ENCODE measurements around the gene CPSF4L. TPM values are rescaled to one million over a fixed set of nuclear protein-coding genes. Genes with fewer than 3 reads are reported as not detected.

CPSF4L gene
- polyA plus RNA-seq, 2 of the 4 experiments (the other 2 are of a cell fraction): 0.13 TPM; not detected in 1

DNA sequence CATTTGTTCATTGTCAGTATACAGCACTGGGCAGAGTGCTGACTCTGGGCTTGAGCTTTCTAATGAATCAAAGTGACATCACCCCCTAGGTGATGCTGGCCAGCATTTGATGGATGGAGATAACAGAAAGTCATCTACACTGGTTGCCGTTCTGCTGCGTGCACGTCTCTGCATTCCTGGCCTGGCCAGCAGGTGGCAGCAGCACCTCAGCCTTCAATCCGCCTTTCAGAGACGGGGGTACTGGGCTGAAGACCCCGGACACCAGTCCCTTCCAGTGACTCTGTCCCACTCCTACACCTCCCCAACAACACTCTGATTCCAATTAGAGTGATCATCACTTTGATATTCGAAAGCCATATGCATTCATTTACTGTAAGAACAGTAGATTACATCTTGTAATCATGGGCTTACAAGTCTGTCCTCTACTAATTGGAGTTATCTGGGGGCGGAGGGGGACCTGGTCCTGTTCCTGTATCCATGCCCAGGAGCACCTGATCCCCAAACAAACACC, 6.0 kb downstream of the CPSF4L start (continued):
- TF ChIP-seq TP53 (CRISPR knock-in tag; IDR thresholded peaks at IDR 0.05) (no peak), JUN (IDR thresholded peaks at IDR 0.05) (no peak), POLR2AphosphoS2 (conservative IDR thresholded peaks at IDR 0.05; ENCODE audit: low read length) (no peak)
- TF ChIP-seq, protein P1, sequence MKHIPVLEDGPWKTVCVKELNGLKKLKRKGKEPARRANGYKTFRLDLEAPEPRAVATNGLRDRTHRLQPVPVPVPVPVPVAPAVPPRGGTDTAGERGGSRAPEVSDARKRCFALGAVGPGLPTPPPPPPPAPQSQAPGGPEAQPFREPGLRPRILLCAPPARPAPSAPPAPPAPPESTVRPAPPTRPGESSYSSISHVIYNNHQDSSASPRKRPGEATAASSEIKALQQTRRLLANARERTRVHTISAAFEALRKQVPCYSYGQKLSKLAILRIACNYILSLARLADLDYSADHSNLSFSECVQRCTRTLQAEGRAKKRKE (CRISPR knock-in tag; IDR thresholded peaks at IDR 0.05; ENCODE audit: low read depth): no peak

DNA sequence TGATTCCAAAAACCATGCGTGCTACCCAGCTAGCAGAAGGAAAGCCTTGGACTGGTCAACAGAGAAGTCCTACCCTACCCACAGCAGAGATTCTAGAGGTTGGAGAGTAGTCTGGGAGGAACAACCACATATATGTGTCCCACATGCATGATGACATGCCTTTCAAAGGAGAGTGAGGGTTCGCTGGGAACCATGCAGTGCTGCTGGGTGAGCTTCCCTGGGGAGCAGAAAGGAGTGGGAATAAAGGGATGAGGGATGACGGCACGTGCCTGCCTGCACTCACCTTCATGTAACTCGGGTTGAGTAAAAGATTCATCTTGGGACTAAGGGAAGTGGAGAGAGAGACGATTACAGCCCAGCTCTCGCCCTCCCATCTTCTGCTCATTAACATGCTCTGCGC, 9.8 kb downstream of the CPSF4L start:
- TF ChIP-seq TFCP2L1 (CRISPR knock-in tag; IDR thresholded peaks at IDR 0.05): no peak
- TF ChIP-seq, protein P2, sequence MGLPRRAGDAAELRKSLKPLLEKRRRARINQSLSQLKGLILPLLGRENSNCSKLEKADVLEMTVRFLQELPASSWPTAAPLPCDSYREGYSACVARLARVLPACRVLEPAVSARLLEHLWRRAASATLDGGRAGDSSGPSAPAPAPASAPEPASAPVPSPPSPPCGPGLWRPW (IDR thresholded peaks at IDR 0.05): no peak
- Histone ChIP-seq H3K4me1 (no peaks in the 10 kb centered on the region), H3K4me3 (no peak overlapping the region), H3K27ac (no peak overlapping the region), H3K9me3 (no peaks in the 10 kb centered on the region), H3K4me2 (no peak overlapping the region)
- DNase-seq (ENCODE audit: low read depth in 1 of 2, low spot score in 1 of 2) (no peak), FAIRE-seq (no peak), ATAC-seq (no peak)
- 76% methylated on average over 8 of the region's 8 CpGs for WGBS (ENCODE audit: missing lambda C conversion rate)
- POLR2A ChIA-PET: interaction anchor here (0.6 kb wide), 1 partner anchor 383 kb away, joined by 5 read pairs; no protein-coding TSS in a partner anchor
- CTCF ChIA-PET: interaction anchor here (1.1 to 24.4 kb wide), 6 partner anchors 15 to 692 kb away, joined by 3 to 975 read pairs (median 38); no protein-coding TSS in a partner anchor

DNA sequence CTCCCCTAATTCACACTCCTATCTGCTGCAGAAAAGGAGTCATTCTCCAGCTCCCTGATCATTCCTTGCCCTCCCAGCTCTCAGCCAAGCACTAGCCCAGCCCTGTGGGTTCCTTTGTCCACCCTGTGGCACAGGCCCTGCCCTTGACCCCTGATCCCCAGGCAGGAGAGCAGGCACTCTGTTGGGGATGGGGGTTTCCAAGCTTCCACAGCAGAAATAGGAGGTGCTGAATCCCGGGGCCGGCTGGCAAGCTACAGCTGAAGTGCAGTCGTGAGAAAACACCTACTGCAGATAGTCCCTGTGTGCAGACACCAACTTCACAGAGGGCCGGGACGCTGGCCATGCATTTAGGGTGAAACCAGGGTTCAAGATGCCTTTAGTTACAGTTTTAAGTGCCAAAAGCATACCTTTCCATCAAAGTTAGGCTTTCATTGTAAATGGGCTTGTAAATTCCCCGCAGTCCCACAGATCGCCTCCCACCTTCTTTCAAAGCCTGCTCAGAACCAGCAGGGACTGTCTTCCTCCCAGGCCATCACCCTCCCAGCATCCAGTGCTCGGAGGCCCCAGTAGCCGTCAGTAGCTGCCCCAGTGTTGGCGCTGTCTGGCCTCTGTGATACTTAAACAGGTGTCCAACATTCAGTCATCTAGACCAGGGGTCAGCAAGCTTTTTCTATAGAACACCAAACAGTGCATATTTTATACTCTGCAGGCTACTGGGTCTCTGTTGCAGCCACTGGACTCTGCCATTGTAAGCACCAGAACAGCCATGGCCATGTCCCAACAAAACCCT, 10.6 kb downstream of the CPSF4L start:
- FAIRE-seq (no peak), ATAC-seq (no peak), DNase-seq (ENCODE audit: low read depth in 1 of 2, low spot score in 1 of 2) (no peak)
- POLR2A ChIA-PET: interaction anchor here (0.6 to 1.3 kb wide), 2 partner anchors 19 to 382 kb away, joined by 4 to 5 read pairs; a partner anchor contains a TSS
- Histone ChIP-seq H3K4me2 (no peak overlapping the region), H3K4me1 (no peaks in the 10 kb centered on the region), H3K9me3 (no peaks in the 10 kb centered on the region), H3K27ac (no peak overlapping the region), H3K4me3 (no peak overlapping the region)
- TF ChIP-seq SREBF2 (IDR thresholded peaks at IDR 0.05) (no peak), TFCP2L1 (CRISPR knock-in tag; IDR thresholded peaks at IDR 0.05) (no peak), MAZ (IDR thresholded peaks at IDR 0.05; ENCODE audit: borderline replicate concordance, low read depth, low read length) (no peak), KDM5A (IDR thresholded peaks at IDR 0.05) (no peak)
- TF ChIP-seq, protein P3, sequence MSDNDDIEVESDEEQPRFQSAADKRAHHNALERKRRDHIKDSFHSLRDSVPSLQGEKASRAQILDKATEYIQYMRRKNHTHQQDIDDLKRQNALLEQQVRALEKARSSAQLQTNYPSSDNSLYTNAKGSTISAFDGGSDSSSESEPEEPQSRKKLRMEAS (IDR thresholded peaks at IDR 0.05): no peak
- CTCF ChIA-PET: interaction anchor here (1.0 to 24.4 kb wide), 11 partner anchors 10 to 694 kb away, joined by 3 to 975 read pairs (median 5); partner anchors contain the start of gene CPSF4L
- WGBS (ENCODE audit: missing lambda C conversion rate): 82% methylated on average over 10 of the region's 10 CpGs

DNA sequence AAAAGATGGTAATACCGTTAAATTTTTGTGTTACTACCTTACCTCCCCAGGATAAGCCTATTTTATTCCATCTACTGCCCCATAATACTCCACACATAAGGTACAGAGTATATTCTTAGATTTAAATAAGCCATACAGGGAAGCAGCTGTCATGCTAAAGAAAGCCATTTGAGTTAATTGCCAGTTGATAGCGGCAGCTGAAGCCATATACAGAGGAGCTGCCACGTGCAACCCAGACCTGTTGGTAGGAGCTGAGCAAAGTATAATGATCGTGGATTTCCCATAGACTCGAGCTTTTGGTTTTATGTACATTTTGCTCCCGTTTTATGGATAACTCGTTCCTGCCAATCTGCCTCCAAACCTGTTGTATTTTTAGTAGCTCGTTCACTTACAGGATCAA, 12.0 kb downstream of the CPSF4L start:
- CTCF ChIA-PET: interaction anchor here (1.0 to 24.4 kb wide), 11 partner anchors 10 to 693 kb away, joined by 3 to 975 read pairs (median 5); partner anchors contain the start of gene CPSF4L
- Histone ChIP-seq H3K9me3 (no peaks in the 10 kb centered on the region), H3K4me2 (no peak overlapping the region), H3K27ac (no peak overlapping the region), H3K4me1 (no peaks in the 10 kb centered on the region), H3K4me3 (no peak overlapping the region)
- DNase-seq (ENCODE audit: low read depth in 1 of 2, low spot score in 1 of 2): no peak
- FAIRE-seq: no peak
- 83% methylated on average over 8 of the region's 8 CpGs for WGBS (ENCODE audit: missing lambda C conversion rate)
- POLR2A ChIA-PET: interaction anchor here (1.3 kb wide), 1 partner anchor 17 kb away, joined by 4 read pairs; a partner anchor contains a TSS
- no peak for ATAC-seq
- TF ChIP-seq ZSCAN20 (CRISPR knock-in tag; IDR thresholded peaks at IDR 0.05) (no peak), RNF2 (IDR thresholded peaks at IDR 0.05; ENCODE audit: borderline replicate concordance, low read depth) (no peak), HOXA7 (CRISPR knock-in tag; IDR thresholded peaks at IDR 0.05) (no peak), KDM1A (IDR thresholded peaks at IDR 0.05; ENCODE audit: low read depth) (no peak), FOSB (CRISPR knock-in tag; IDR thresholded peaks at IDR 0.05) (no peak), ZFP36 (IDR thresholded peaks at IDR 0.05; ENCODE audit: borderline replicate concordance, partially characterized antibody) (no peak), FOXS1 (CRISPR knock-in tag; IDR thresholded peaks at IDR 0.05) (no peak), NR3C1 (IDR thresholded peaks at IDR 0.05) (no peak), MAFK (IDR thresholded peaks at IDR 0.05; ENCODE audit: partially characterized antibody) (no peak), GATA3 (IDR thresholded peaks at IDR 0.05; ENCODE audit: borderline replicate concordance) (no peak), POLR2AphosphoS2 (conservative IDR thresholded peaks at IDR 0.05; ENCODE audit: low read length) (no peak), MYC (IDR thresholded peaks at IDR 0.05; ENCODE audit: borderline replicate concordance, low read length) (no peak), ZC3H11A (IDR thresholded peaks at IDR 0.05) (no peak)
- TF ChIP-seq, protein P4, sequence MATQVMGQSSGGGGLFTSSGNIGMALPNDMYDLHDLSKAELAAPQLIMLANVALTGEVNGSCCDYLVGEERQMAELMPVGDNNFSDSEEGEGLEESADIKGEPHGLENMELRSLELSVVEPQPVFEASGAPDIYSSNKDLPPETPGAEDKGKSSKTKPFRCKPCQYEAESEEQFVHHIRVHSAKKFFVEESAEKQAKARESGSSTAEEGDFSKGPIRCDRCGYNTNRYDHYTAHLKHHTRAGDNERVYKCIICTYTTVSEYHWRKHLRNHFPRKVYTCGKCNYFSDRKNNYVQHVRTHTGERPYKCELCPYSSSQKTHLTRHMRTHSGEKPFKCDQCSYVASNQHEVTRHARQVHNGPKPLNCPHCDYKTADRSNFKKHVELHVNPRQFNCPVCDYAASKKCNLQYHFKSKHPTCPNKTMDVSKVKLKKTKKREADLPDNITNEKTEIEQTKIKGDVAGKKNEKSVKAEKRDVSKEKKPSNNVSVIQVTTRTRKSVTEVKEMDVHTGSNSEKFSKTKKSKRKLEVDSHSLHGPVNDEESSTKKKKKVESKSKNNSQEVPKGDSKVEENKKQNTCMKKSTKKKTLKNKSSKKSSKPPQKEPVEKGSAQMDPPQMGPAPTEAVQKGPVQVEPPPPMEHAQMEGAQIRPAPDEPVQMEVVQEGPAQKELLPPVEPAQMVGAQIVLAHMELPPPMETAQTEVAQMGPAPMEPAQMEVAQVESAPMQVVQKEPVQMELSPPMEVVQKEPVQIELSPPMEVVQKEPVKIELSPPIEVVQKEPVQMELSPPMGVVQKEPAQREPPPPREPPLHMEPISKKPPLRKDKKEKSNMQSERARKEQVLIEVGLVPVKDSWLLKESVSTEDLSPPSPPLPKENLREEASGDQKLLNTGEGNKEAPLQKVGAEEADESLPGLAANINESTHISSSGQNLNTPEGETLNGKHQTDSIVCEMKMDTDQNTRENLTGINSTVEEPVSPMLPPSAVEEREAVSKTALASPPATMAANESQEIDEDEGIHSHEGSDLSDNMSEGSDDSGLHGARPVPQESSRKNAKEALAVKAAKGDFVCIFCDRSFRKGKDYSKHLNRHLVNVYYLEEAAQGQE (IDR thresholded peaks at IDR 0.05): no peak
- TF ChIP-seq, protein P5, sequence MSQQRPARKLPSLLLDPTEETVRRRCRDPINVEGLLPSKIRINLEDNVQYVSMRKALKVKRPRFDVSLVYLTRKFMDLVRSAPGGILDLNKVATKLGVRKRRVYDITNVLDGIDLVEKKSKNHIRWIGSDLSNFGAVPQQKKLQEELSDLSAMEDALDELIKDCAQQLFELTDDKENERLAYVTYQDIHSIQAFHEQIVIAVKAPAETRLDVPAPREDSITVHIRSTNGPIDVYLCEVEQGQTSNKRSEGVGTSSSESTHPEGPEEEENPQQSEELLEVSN (IDR thresholded peaks at IDR 0.05; ENCODE audit: borderline replicate concordance, low read depth): no peak
- TF ChIP-seq, protein P2 (IDR thresholded peaks at IDR 0.05): no peak

Measured in A549 (cell line).